GM12878 (cell line): Measurements from ENCODE around the gene BGLAP. TPM values are rescaled to one million over a fixed set of nuclear protein-coding genes. Genes with fewer than 3 reads are reported as not detected.

Source experiments
- ATAC-seq: fragments of 200-7000 bp; cut with Tn5 transposase; 3 replicates; pipeline ENCODE4 v1.9.1; 2020; ENCODE audit warnings: mild to moderate bottlenecking, moderate library complexity
- BruUV-seq: library from RNA; stranded (reverse); fragments of 400-500 nt; replicated peaks from 2 replicates; lab custom pipeline; 2021; lab: Mats Ljungman, UMichigan
- CTCF ChIA-PET: fragments of 300-600 bp; sonication (Branson Sonifier 250); formaldehyde crosslinking; extraction: SDS; loops from one replicate; lab custom pipeline; 2021; ENCODE audit warnings: inconsistent platforms; lab: Yijun Ruan, JAX
- POLR2A ChIA-PET: fragments of 350-600 bp; formaldehyde crosslinking; extraction: SDS; loops from one replicate; lab custom pipeline; 2021; ENCODE audit warnings: inconsistent platforms; lab: Charles Lee
- RAD21 ChIA-PET: fragments of 300-600 bp; sonication (Branson Sonifier 250); formaldehyde crosslinking; loops from one replicate; lab custom pipeline; 2023; ENCODE audit warnings: antibody characterized with exemption; ENCODE audit not compliant: unreplicated experiment; lab: Charles Lee
- SMC1A ChIA-PET: fragments of 300-600 bp; sonication (Branson Sonifier 250); formaldehyde crosslinking; loops from one replicate; lab custom pipeline; 2023; ENCODE audit not compliant: unreplicated experiment, uncharacterized antibody; lab: Charles Lee
- DNase-seq: peaks from one replicate; pipeline ENCODE4 v3.0.0-alpha.2; 2011; ENCODE audit warnings: low read depth, low spot score
- FAIRE-seq: peaks from 3 replicates; lab custom pipeline; 2011; peaks lifted over from hg19 to GRCh38; lab: Jason Lieb, UNC
- H2AFZ ChIP-seq: 2 replicates; pipeline ENCODE4 v1.6.0; 2011; ENCODE audit warnings: low read depth, low read length, control low read depth; ENCODE audit not compliant: control insufficient read depth
- H3K27ac ChIP-seq: 2 replicates; pipeline ENCODE4 v1.5.1; 2011; ENCODE audit warnings: control low read depth; ENCODE audit not compliant: control insufficient read depth, insufficient read depth
- H3K27me3 ChIP-seq, 2 experiments: replicated peaks in 1 of 2; 2 replicates each; pipeline versions ENCODE4 v1.6.0 to v1.6.1; 2011; ENCODE audit warnings: low read length in 1 of 2; ENCODE audit not compliant: control insufficient read depth in 2 of 2, insufficient read depth in 2 of 2
- H3K36me3 ChIP-seq, 2 experiments: 2 replicates each; pipeline ENCODE4 v1.5.1; 2011; ENCODE audit warnings: low read length in 1 of 2; ENCODE audit not compliant: control insufficient read depth in 2 of 2, insufficient read depth in 2 of 2
- H3K4me1 ChIP-seq: 2 replicates; pipeline ENCODE4 v1.6.1; 2011; ENCODE audit warnings: mild to moderate bottlenecking, low read length, moderate library complexity, mixed read lengths; ENCODE audit not compliant: control insufficient read depth, insufficient read depth
- H3K4me2 ChIP-seq: 2 replicates; pipeline ENCODE4 v1.6.0; 2011; ENCODE audit warnings: control low read depth; ENCODE audit not compliant: control insufficient read depth, insufficient read depth
- H3K4me3 ChIP-seq: fragments of 200-600 bp; sonication (generic); 2 replicates; pipeline ENCODE4 v1.5.1; 2016
- H3K79me2 ChIP-seq: 2 replicates; pipeline ENCODE4 v1.6.0; 2011; ENCODE audit warnings: low read length; ENCODE audit not compliant: control insufficient read depth, insufficient read depth
- H3K9ac ChIP-seq: 2 replicates; pipeline ENCODE4 v1.8.0; 2011; ENCODE audit warnings: low read length, control low read depth, mixed read lengths; ENCODE audit not compliant: control insufficient read depth, insufficient read depth
- H3K9me3 ChIP-seq: replicated peaks from 3 replicates; pipeline ENCODE4 v1.5.1; 2011; ENCODE audit warnings: mild to moderate bottlenecking, low read length; ENCODE audit not compliant: control insufficient read depth, insufficient read depth
- H4K20me1 ChIP-seq: 2 replicates; pipeline ENCODE4 v1.6.0; 2011; ENCODE audit not compliant: control insufficient read depth, insufficient read depth
- CBX3 ChIP-seq: fragments of 200-600 bp; sonication (generic); IDR thresholded peaks from 2 replicates; pipeline ENCODE4 v1.6.1; 2016; ENCODE audit warnings: low read depth, borderline replicate concordance
- RUNX3 ChIP-seq: IDR thresholded peaks from 2 replicates; pipeline ENCODE4 v1.6.1; 2012; ENCODE audit warnings: low read length, inconsistent platforms
- SIX5 ChIP-seq: IDR thresholded peaks from 2 replicates; pipeline ENCODE4 v1.6.1; 2011; ENCODE audit warnings: mild to moderate bottlenecking, low read depth, low read length, moderate library complexity; ENCODE audit not compliant: severe bottlenecking
- ZNF622 ChIP-seq: fragments of 450-650 bp; IDR thresholded peaks from 2 replicates; pipeline ENCODE4 v1.6.1; 2017; ENCODE audit warnings: mild to moderate bottlenecking, inconsistent platforms
- WGBS: methylation state at CpG from one replicate; pipeline ENCODE4 v1.1.6; 2016; ENCODE audit warnings: low lambda C conversion rate; ENCODE audit not compliant: insufficient replicate concordance, insufficient coverage; ENCODE audit errors: missing lambda C conversion rate; 5-methylcytosine and 5-hydroxymethylcytosine counted together
- in situ Hi-C: fragments of 300-500 bp; cut with MboI; formaldehyde crosslinking; loops from 9 replicates; pipeline ENCODE4 v1.14.3; 2018; ENCODE audit warnings: mixed read lengths
- intact Hi-C: fragments of 100-400 bp; cut with micrococcal nuclease; formaldehyde crosslinking; loops from one replicate; pipeline ENCODE4 v1.14.2; 2022; ENCODE audit not compliant: unreplicated experiment
- polyA plus RNA-seq, 11 experiments: library from polyadenylated mRNA; depleted of rRNA in 4 of 11; unstranded in 6 of 11; stranded (reverse) in 5 of 11; fragments of >200 nt; fragmentation: Nextera tagmentation in 4 of 11; fragmentation: Illumina TruSeq in 1 of 11; extraction: Ambion mirVana in 4 of 11; extraction: Trizol in 1 of 11; gene quantifications; 1 replicate in 1 of 11; 2 replicates in 10 of 11; pipeline versions ENCODE4 v1.2.1 to v1.2.3, GENCODE V29; 2011 to 2016; ENCODE audit warnings: inconsistent platforms in 2 of 11, missing spikeins in 2 of 11, low read depth in 1 of 11
- total RNA-seq, 4 experiments: library from RNA; depleted of rRNA in 3 of 4; stranded (reverse); fragments of >200 nt in 3 of 4; fragmentation: Illumina TruSeq in 1 of 4; extraction: Trizol in 1 of 4; gene quantifications; 2 replicates each; pipeline versions ENCODE4 v1.2.1 to v1.2.3, GENCODE V29; 2013 to 2021
- TF ChIP-seq, protein P1 (sequence below): fragments of 450-650 bp; IDR thresholded peaks from 2 replicates; pipeline ENCODE4 v1.6.1; 2014; ENCODE audit warnings: mild to moderate bottlenecking

The BGLAP gene
- total and polyA plus RNA-seq, 10 of the 15 experiments (the other 5 are each of a cell fraction or from before 2014, with no cell fraction given) = 0.20 to 1.8 (median 0.40) TPM; not detected in 3

DNA sequence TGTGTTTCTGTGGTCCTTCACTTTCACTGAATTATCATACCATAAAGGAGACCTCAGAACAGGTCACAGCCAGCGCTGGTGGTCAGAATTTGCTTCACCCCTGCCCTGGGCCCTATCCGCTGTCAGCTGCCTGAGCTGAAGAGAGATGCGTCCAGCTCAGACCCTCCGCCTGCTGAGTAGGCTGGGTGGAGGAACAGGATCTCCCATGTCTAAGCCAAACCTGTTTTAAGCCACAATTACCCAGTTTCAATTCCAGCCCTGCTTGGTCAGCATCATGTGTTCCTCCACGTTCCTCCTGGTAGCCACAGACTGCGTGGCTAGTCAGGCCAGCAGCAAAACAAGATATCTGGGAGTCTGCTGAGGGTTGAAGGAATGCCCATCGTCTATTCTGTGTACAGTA lies 13.5 kb upstream of the BGLAP start:
- H3K9ac ChIP-seq = no peak overlapping the region
- ATAC-seq (no peak), FAIRE-seq (no peak), DNase-seq (no peak)
- intact Hi-C loops (no loop called here), in situ Hi-C loops (no loop called here)
- no peak overlapping the region for H2AFZ ChIP-seq
- no TSS peak for BruUV-seq
- H3K27me3 ChIP-seq = no peaks in the 10 kb centered on the region
- H3K27ac ChIP-seq = 0 out of 2 replicates have a peak overlapping the region, but pooled peaks have one; percentile 37
- ChIA-PET SMC1A (interaction anchor here (1.0 to 14.3 kb wide), 5 partner anchors 22 to 98 kb away, joined by 3 to 411 read pairs (median 4); partner anchors contain the start of gene SEMA4A), POLR2A (interaction anchor here (1.1 kb wide), 1 partner anchor 87 kb away, joined by 7 read pairs; no protein-coding TSS in a partner anchor), CTCF (interaction anchor here (1.3 to 14.2 kb wide), 4 partner anchors 81 to 217 kb away, joined by 3 to 502 read pairs (median 10); partner anchors contain the start of gene SEMA4A), RAD21 (interaction anchor here (0.9 to 10.0 kb wide), 2 partner anchors 81 to 98 kb away, joined by 3 to 361 read pairs; partner anchors contain the start of gene SEMA4A)
- no peak overlapping the region for H3K4me3 ChIP-seq
- no peaks in the 10 kb centered on the region for H4K20me1 ChIP-seq
- WGBS = 93% methylated on average over 7 of the region's 7 CpGs
- H3K9me3 ChIP-seq = no peaks in the 10 kb centered on the region
- TF ChIP-seq SIX5 = no peak
- TF ChIP-seq, protein P1, sequence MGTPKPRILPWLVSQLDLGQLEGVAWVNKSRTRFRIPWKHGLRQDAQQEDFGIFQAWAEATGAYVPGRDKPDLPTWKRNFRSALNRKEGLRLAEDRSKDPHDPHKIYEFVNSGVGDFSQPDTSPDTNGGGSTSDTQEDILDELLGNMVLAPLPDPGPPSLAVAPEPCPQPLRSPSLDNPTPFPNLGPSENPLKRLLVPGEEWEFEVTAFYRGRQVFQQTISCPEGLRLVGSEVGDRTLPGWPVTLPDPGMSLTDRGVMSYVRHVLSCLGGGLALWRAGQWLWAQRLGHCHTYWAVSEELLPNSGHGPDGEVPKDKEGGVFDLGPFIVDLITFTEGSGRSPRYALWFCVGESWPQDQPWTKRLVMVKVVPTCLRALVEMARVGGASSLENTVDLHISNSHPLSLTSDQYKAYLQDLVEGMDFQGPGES = no peak
- TF ChIP-seq ZNF622 = no peak
- TF ChIP-seq RUNX3 = peak; percentile 23; the same call in 1 of the 2 replicates
- no peak for TF ChIP-seq CBX3
- no peaks in the 10 kb centered on the region for H3K79me2 ChIP-seq
- H3K4me2 ChIP-seq = no peak overlapping the region
- peaks cover 24% of the 10 kb centered on the region for H3K4me1 ChIP-seq
- H3K36me3 ChIP-seq = peaks cover 1 to 5% of the 10 kb centered on the region in 2 experiments; a peak in 3 of 4 replicates
